Fibroblast of the aortic adventitia (primary cell): ENCODE data around the gene SLX4IP. TPM values are rescaled to one million over a fixed set of nuclear protein-coding genes. Genes with fewer than 3 reads are reported as not detected.

ENCODE experiments used
- DNase-seq: peaks from one replicate; pipeline ENCODE4 v3.0.0-alpha.2; 2010; ENCODE audit warnings: low read depth
- H3K4me3 ChIP-seq: 2 replicates; pipeline ENCODE4 v1.5.1; 2011; ENCODE audit warnings: low read depth, mild to moderate bottlenecking, control low read depth, low read length, moderate library complexity
- total RNA-seq: library from RNA; depleted of rRNA; stranded (reverse); fragments of >200 nt; gene quantifications from 2 replicates; pipeline ENCODE4 v1.2.3, GENCODE V29; 2012; ENCODE audit warnings: low replicate concordance
- TF ChIP-seq, protein P1 (sequence below): IDR thresholded peaks from 2 replicates; pipeline ENCODE4 v1.5.1; 2011; ENCODE audit warnings: mild to moderate bottlenecking, low read length, control low read depth, inconsistent platforms; ENCODE audit not compliant: insufficient read depth

SLX4IP gene
- total RNA-seq, 1 donor = 7.0 TPM

DNA sequence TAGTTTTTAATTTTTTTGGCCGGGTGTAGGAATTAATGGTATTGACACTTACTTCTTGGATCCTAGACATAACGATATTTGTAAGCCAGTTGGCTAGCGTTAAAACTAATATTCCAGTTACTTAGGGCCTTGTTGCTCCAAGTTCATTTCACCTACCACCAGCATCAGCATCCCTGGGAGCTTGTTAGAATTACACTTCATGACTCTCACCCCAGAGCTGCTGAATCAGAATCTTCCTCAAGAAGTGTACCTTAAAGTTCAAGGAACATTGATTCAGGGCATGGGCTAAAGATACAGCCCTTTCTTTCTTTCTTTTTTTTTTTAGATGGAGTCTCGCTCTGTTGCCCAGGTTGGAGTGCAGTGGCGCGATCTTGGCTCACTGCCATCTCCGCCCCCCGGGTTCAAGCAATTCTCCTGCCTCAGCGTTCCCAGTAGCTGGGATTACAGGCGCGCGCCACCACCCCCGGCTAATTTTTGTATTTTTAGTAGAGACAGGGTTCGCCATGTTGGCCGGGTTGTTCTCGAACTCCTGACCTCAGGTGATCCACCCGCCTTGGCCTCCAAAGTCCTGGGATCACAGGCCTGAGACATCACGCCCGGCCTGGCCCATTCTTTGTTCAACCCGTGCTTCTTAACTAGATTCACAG lies 1.1 kb downstream of the SLX4IP start:
- no peak for DNase-seq
- no peak overlapping the region for H3K4me3 ChIP-seq
- TF ChIP-seq, protein P1, sequence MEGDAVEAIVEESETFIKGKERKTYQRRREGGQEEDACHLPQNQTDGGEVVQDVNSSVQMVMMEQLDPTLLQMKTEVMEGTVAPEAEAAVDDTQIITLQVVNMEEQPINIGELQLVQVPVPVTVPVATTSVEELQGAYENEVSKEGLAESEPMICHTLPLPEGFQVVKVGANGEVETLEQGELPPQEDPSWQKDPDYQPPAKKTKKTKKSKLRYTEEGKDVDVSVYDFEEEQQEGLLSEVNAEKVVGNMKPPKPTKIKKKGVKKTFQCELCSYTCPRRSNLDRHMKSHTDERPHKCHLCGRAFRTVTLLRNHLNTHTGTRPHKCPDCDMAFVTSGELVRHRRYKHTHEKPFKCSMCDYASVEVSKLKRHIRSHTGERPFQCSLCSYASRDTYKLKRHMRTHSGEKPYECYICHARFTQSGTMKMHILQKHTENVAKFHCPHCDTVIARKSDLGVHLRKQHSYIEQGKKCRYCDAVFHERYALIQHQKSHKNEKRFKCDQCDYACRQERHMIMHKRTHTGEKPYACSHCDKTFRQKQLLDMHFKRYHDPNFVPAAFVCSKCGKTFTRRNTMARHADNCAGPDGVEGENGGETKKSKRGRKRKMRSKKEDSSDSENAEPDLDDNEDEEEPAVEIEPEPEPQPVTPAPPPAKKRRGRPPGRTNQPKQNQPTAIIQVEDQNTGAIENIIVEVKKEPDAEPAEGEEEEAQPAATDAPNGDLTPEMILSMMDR = no peak

DNA sequence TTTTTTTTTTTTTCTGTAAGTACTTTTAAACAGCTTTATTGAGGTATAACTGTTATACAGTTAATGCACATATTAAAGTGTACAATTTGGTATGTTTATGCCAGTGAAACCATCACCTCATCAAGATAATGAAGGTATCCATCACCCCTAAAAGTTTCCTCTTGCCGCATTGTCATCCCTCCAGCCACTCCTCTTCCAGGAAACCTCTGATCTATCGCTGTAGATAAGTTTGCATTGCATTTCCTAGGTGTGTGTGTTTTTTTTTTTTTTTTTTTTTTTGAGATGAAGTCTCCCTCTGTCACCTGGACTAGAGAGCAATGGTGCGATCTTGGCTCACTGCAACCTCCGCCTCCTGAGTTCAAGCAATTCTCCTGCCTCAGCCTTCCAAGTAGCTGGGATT lies 3.1 kb downstream of the SLX4IP start:
- no peak for DNase-seq
- TF ChIP-seq, protein P1 = no peak
- H3K4me3 ChIP-seq = no peak overlapping the region

DNA sequence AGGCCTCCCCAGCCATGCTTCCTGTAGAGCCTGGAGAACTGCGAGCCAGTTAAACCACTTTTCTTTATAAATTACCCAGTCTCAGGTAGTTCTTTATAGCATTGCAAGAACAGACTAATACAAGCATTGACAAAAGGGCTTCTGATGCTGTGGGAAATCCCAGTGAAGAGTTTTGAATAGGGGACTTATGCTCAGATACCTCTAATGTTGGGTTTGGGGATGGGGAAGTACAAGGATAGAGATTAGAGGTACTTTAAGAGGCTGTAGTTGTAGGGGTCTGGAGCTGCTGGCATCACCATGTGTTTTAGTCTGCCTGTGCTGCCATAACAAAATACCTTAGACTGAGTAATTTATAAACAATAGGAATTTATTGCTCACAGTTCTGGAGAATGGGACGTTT lies 8.8 kb downstream of the SLX4IP start:
- TF ChIP-seq, protein P1 = no peak
- no peak for DNase-seq
- no peak overlapping the region for H3K4me3 ChIP-seq

DNA sequence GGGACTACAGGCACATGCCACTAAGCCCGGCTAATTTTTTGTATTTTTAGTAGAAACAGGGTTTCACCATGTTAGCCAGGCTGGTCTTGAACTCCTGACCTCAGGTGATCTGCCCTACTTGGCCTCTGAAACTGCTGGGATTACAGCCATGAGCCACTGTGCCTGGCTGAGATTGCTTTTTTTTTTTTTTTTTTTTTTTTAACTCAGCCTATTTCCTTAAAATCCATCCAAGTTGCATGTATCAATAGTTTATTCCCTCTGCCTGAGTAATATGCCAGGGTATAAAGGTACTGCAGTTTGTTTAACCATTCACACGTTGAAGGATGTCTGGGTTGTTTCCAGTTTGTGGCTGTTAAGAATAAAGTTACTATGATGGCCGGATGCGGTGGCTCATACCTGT lies 10.7 kb downstream of the SLX4IP start:
- no peak overlapping the region for H3K4me3 ChIP-seq
- no peak for DNase-seq
- TF ChIP-seq, protein P1 = no peak

DNA sequence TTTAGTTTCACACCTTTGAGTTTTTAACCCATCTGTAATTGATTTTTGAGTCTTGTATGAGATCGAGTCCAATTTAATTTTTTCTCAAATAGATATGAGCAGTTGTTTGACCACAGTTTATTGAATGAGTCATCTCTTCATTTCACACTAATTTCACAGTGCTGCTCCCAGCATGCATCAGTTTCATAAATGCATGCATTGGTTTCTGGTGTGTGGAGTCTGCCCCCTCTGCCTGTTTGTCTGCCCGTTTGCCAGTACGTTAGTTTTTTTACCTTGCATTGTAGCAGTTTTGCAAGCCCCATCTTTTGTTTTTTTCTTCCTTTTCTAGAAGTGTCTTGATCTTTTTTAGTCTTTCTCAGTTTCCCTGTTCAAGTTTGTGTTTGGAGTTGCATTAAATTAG lies 11.9 kb downstream of the SLX4IP start:
- peak; percentile 72 for DNase-seq
- no peak overlapping the region for H3K4me3 ChIP-seq
- TF ChIP-seq, protein P1 = no peak

DNA sequence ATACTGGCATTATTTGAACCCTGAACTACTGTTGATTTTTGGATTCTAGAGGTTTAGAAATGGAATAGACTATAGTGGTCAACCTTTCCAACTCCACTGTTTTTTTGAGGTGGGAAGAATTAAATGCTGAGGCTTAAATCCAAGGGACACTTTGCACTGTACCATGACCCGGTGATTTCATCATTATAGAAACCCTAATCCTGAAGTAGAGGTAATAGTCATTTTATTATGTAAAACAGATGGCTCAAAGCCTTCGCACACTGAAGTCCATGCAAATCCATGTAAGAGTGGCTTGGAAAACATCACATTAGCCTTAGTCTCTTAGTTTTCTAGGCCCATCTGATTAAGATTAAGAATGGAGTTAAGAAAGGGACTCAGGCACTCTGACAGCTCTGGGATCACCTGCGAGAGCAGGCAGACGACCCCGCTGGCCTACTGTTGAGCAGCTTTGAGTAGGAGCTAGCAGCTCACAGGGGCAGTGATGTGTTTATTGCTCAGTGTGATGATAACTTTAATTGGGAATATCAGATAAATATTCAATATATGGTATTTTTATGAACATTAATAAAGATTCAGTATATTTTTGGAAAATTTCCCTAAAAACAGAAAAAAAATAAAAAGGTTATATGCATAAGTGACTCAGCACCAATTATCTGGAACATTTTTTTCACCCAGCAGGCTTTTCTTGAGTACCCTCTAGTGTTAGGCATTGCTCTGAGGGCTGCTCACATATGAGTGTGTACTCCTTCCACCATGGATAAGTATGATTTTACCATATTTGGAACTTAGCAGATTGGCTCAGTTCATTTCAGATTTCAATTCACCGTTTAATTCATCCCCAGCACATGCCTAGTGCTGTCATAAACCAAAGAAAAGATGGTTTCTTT lies 13.4 kb downstream of the SLX4IP start:
- H3K4me3 ChIP-seq = no peak overlapping the region
- TF ChIP-seq, protein P1 = peak; percentile 11
- peak; percentile 35 for DNase-seq
